Activated T-helper 9 cell treated with anti-CD3 and anti-CD28 coated beads, Interleukin-2, amount 50 U/mL, for 16 hours (primary cell): ENCODE measurements around the gene TTYH2.
"Not testable (repeated sequence)": the region's sequence is repeated elsewhere in the genome, so short reads cannot be mapped to it uniquely, and the experiment has no call there.

Experiments used
- DNase-seq: peaks from one replicate; pipeline ENCODE4 v3.0.0-alpha.2; 2020; ENCODE audit warnings: low read depth

Gene TTYH2

GRCh38 chr17:74212913-74213791 is at the start of gene TTYH2:
TTYH2 (plus strand) TSS chr17:74213571; CDS start chr17:74213588, 17 bp downstream.
- DNase-seq, result peak; percentile 65

GRCh38 chr17:74163836-74164235 is 49.5 kb upstream of the TTYH2 start:
- no peak for DNase-seq

- no peak for DNase-seq
Observed at GRCh38 chr17:74164446-74165045, 48.8 kb upstream of the TTYH2 start.

- DNase-seq, result no peak
Observed at GRCh38 chr17:74165797-74166365, 47.5 kb upstream of the TTYH2 start.

- no peak for DNase-seq
Observed at GRCh38 chr17:74170924-74171323, 42.4 kb upstream of the TTYH2 start.

- DNase-seq, result no peak
Observed at GRCh38 chr17:74172700-74173099, 40.7 kb upstream of the TTYH2 start.

- DNase-seq, result peak; percentile 6
Observed at GRCh38 chr17:74176546-74177001, 36.8 kb upstream of the TTYH2 start.

- no peak for DNase-seq
Observed at GRCh38 chr17:74177018-74177450, 36.3 kb upstream of the TTYH2 start.

- no peak for DNase-seq
Observed at GRCh38 chr17:74179576-74179975, 33.8 kb upstream of the TTYH2 start.

- DNase-seq, result no peak
Observed at GRCh38 chr17:74180336-74180735, 33.0 kb upstream of the TTYH2 start.

- no peak for DNase-seq
Observed at GRCh38 chr17:74181341-74181740, 32.0 kb upstream of the TTYH2 start.

- no peak for DNase-seq
Observed at GRCh38 chr17:74182041-74182723, 31.2 kb upstream of the TTYH2 start.

- DNase-seq, result no peak
Observed at GRCh38 chr17:74183411-74183810, 30.0 kb upstream of the TTYH2 start.

- no peak for DNase-seq
Observed at GRCh38 chr17:74185571-74186185, 27.7 kb upstream of the TTYH2 start.

- no peak for DNase-seq
Observed at GRCh38 chr17:74186498-74186897, 26.9 kb upstream of the TTYH2 start.

- no peak for DNase-seq
Observed at GRCh38 chr17:74187761-74188160, 25.6 kb upstream of the TTYH2 start.

- not testable (repeated sequence) for DNase-seq
Observed at GRCh38 chr17:74188687-74189086, 24.7 kb upstream of the TTYH2 start.

GRCh38 chr17:74190154-74190553 is 23.2 kb upstream of the TTYH2 start:
- DNase-seq, result no peak

GRCh38 chr17:74190807-74191406 is 22.5 kb upstream of the TTYH2 start:
- DNase-seq, result no peak

- DNase-seq, result no peak
Observed at GRCh38 chr17:74192950-74193781, 20.2 kb upstream of the TTYH2 start.

- DNase-seq, result no peak
Observed at GRCh38 chr17:74194682-74195081, 18.7 kb upstream of the TTYH2 start.
